ENCODE measurements around the gene SELENOO.

SELENOO gene

DNA sequence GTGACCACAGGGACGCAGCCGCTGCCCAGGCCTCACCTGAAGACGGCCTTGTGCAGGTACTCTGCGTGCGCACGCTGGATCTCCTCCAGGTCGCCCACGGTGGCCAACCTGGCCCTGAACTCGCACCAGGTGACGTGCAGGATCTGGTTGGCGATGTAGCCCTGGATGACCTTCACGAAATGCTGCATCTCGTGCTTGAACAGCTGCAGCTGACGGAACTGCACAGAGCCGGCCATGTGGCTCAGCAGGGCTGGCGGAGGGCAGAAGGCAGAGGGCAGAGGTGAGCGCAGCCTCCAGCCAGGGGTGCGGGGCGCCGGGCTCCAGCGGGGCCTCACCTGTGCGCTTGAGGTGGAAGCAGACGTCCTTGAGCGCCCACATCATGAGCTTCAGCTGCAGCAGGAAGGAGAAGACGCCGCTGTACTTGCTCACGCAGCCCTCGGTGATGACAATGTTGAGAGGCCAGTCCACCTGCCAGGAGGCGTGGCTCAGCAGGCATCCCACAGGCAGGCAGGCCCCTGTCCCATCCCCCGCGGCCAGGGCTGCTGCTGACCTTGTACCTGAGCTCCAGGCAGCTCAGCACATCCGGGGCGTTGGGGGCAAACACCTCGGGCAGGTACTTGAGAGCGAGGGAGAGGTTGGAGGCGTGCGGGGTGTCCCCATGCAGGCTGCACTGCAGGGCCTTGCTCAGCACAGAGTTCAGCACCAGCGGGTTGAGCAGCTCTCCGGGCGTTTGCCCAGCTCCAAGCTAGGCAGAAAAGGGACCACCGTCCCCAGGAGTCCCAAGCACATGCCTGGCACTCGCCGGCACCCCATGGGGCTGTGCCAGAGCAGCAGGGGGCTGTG is 17.6 kb downstream of the SELENOO start:
- no peak for DNase-seq

DNA sequence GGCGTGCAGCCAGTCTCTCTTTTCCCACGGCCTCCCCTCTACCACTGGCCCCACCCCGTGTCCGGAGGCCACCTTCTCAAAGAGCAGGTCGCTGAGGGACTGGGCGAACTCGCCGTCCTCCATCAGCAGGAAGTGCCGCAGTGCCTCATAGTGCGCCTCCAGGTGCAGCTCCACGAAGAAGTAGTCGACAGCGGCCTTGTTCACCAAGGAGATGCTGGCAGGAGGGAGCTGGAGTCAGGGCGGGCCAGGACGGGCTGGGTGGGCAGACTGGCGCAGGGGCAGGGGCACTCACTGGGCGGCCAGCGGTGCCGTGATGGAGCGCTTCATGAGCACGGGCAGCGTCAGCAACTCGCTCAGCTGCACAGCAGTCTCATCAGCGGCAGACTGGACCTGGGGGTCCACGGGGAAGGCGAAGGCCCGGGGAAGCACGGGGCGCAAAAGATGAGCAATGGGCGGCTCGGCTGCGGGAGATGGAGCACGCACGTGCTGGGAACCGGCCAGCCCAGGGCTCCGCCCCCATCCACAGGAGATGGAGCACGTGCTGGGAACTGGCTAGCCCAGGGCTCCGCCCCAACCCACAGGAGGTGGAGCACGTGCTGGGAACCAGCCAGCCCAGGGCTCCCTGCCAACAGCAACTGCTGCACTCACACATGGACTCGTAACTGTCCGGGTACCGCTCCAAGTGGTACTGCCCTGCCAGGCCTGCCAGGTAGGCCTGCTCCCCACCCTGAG is 18.4 kb downstream of the SELENOO start:
- DNase-seq = no peak

DNA sequence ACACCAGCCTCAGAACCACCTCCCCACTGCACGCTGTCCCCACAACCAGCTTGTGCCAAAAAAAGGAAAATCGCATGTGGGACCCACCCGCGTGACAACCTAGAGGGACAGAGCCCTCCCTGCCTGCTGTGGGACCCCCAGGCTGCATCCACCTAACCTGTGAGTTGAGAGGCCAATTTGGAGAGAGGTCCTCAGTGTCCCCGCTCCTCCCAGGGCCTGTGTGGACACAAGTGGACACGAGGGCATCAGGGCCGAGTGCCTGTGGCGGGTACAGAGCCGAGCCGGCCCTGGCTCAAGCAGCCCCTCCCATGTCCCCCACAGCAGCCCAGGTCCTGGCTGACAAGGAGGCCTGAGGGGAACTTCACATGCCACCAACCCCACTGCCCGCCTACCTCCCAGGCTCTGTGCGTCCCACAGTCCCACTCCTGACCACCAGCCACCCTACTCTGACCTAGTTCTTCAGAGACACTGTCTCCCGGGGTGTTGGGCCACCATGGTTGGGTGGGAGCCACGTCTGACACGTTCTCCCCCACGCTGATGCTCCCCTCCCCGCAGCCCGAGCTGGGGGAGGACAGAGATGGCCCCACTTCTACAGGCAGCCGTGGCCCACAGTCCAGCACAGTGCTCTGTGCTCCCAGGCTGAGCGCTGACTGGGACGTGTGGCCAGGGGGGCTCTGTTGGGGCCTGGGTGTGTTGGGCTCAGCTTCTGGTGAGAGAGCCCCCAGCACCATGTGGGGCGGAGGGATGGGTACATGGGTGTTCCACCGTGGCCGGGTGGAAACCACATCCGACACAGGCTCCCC is 19.2 kb downstream of the SELENOO start:
- no peak for DNase-seq

DNA sequence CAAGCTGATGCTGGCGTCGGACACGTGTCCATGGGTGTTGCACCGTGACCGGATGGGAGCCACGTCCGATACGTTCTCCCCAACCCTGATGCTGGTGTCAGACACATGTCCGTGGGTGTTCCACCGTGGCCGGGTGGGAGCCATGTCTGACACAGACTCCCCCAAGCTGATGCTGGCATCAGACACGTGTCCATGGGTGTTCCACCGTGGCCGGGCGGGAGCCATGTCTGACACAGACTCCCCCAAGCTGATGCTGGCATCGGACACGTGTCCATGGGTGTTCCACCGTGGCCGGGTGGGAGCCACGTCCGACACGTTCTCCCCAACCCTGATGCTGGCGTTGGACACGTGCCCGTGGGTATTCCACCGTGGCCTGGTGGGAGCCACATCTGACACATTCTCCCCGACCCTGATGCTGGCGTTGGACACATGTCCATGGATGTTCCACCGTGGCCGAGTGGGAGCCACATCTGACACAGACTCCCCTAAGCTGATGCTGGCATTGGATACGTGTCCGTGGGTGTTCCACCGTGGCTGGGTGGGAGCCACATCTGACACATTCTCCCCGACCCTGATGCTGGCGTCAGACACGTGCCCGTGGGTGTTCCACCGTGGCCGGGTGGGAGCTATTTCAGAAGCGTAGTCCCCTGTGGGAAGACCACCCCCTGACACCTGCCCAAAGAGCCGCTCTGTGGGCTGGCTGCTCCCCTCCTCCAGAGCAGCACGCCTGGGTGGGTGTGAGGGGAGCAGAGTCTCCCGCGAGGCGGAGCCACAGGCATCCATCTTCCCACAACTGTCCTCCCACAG is 20.0 kb downstream of the SELENOO start:
- DNase-seq = no peak

DNA sequence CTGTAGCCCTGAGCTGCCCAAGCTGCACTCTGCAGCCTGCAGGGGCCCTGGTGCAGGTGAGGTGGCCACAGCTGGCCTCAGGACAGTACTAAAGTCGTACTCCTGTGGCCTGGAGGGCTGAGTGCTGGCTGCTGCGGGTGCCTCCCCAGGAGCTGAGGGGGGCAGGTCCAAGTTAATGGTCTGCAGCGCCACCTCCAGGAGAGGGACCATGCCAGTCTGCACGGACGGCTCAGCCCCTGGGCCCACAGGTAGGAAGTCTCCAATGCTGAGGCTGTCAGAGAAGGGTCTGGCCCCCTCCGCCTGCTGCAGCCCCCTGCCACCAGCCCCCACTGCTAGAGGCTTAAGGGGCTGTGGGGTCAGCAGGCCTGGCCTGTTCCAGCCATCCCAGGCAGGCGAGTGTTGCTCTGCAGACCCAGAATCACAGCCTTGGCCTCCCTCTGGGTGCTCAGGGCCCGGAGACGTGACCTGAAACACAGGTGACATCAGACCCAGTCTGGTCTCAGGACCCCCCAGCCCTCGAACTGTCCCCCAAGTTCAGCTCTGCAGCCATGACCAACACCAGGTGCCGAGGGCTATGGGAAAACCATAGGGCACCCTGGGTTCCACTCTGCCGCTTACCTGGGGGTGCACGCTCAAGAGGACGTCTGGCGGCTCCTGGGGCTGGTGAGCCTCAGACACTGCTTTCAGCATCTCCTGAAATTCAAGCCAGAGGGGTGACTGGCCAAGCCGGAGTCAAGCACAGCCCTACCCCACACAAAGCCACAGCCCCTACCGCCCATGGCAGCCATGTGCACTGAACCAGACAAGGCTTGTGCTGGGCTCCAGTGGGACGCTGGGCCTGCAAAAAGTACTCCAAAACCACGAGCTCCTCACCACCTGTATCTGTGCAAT is 20.8 kb downstream of the SELENOO start:
- DNase-seq = no peak

DNA sequence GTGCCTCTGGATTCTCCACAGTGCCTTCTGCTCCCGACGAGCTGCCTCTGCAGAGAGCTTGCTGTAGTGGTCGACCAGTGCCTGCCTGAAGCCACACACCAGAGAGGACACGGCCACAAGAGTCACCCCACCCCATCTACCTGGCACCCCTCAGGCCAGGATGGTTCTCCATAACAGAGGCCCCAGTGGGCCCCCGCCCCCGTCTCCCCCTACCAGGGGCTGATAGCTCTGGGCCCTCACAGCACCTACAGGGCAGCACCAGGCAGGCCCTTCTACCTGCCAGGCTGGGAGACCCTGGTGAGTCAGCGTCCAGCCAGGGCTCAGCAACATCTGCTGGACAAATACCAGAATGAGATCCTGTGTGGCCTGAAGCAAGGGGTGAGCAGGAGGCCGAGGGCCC is 21.7 kb downstream of the SELENOO start:
- DNase-seq = no peak

DNA sequence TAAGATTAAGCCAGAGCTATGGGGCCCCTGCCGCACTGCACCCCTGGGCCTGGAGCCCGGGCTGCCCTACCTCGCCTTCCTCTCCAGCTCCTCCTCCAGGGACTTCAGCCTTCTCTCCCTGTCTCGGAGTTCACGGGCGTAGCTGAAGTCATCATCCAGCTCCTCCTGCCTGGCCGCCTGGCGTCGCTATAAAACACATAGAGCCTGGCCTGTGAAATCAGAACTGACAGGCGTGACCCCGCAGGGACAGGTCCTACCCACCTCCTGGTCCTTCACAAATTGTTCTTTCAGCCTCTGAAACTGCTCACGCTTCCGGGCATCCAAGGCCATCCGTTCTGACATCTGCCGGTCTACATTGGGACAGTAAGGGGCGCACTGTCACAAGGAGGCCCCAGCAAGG is 23.3 kb downstream of the SELENOO start:
- DNase-seq = no peak

DNA sequence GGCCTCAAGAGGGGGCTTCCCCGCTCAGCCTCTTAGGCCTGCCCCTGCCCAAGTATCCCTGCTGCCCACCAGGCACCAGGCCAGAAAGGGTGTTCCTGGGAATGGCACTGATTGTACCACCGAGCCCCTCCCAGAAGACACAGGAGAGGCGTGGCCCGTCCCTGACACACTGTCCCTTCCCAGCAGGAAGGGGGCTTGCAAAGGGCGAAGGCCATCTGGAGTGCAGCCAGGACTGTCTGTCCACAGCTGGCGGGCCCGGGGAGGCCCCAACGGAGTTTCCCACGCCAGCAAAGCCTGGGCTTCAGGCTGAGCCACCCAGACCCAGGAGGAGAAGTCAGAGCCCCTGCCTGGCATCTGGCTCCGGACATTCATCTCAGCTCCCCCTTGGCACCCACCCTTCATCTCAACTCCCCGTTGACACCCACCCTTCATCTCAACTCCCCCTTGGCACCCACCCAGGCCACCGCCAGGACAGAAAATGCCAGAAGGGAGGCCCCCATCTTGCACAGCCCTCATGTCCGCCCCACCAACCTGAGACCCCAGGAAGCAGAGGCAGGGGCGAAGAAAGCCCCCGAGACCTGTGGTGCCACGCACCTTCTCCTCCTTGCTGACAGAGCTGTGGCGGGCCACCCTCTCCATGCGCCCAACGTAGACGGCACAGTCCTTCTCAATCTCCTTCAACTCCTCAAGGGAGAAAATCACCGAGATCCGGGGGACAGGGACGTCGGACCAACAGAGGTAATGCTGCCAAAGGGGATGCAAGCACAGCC is 24.6 kb downstream of the SELENOO start:
- no peak for DNase-seq

DNA sequence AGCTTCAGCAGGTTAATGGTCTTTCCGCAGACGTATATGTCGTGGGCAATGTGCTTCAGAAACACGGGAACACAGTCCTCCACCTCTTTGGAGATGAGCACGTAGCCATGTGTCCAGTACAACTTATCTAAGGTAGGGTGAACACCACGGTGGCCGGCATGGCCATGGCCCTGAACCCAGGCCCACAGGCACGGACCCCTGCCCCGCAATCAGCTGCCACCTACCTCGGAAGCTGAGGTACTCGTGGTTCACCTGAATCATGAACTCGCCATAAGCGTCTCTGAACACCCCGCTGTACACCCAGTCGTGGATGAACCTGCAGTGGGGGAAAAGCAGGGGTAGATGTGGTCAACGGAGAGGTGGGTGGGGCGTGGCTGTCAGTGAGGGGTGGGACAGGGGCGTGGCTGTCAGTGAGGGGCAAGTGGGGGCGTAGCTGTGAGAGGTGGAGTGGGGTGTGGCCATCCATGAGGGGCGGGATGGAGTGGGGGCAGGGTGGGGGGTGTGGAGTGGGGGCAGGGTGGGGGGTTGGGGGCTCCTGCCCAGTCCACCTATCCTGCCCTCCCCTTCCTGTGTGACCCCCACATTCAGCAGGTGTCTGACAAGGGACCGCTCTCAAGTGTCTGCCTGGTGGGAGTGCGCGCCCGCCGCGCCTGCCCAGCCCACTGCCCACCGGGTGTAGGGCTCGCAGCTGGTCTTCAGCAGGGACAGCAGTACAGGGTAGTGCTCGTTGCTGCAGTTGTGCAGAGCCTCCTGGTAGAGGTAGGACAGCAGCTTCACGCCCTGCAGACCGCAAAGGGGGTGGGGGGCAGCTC is 25.5 kb downstream of the SELENOO start:
- no peak for DNase-seq

DNA sequence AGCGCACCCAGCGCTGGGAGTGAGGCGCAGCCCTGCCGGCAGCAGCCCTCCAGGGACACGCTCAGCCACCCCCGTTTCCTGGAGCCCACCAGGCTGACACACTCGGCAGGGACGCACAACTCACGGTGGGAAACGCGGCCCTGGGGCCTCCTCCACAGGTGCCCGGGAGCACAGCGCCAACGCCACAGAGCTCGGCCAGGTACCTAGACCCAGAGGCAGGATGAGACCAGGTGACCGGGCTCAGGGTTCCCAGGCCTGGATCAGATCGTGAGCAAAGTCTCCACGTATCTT is 26.0 kb downstream of the SELENOO start:
- DNase-seq = no peak

DNA sequence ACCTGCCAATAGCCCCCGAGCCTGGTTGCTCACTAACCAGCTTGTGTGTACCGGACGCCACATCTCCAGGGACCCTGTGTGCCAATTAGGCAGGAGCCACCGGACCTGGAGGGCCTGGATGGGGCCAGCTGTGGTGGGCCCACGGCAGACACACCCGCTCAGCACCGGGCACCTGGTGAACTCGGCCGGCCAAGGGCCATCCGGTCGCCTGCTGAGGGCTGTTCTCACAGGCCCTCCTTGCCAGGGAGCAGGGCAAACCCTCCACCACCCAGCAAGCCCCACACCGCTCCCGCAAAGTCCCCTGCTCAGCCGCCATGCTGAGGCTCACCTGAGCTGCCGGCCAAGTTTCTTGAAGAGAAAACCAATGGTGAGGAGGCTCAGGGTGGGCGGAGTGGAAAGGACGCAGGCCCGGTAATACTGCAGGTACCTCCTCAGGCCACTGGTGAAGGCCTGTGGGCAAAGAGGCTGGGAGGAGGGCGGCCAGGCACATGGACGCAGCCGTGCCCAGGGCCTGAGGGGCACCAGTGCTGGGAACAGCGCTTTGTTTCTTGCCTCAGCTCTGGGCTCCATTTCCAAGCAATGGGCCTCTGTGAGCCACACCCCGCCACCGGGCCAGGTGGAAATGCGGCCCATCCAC is 26.9 kb downstream of the SELENOO start:
- no peak for DNase-seq

DNA sequence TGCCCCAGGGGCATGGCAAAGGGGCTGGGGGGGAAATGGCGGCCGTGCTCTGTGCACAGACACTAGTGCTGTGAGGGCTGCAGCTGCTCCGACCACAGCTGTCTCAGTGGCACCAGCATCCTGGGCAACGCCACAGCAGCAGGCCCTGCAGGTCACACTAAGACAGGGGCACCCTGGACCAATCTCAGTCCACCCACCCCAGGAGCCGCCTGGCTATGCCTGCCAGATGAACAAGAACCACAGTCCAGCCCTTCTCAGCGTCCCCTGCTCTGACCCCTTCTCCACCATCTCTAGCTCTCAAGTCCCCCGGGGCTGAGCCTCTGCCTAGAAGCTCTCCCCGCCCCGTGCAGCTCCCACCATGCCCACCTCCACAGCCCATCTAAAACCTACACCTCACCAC is 27.6 kb downstream of the SELENOO start:
- no peak for DNase-seq

DNA sequence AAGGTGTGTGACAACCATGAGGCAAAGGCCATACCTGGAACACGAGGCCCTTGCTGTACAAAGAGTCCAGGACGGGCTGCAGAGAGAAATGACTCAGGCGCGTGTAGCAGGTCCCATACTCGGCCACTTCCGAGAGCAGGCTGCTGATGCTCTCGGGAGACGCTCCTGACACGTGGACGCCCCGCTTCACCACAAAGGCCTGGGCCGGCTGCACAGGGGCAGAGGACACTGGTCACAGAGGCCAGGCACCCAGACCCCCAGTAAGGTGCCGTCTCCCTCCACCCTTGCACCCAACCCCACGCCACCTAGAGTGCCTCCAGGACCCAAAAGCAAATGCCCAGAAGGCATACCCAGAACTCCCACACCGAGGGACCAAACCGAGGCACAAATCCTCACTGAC is 28.6 kb downstream of the SELENOO start:
- no peak for DNase-seq

DNA sequence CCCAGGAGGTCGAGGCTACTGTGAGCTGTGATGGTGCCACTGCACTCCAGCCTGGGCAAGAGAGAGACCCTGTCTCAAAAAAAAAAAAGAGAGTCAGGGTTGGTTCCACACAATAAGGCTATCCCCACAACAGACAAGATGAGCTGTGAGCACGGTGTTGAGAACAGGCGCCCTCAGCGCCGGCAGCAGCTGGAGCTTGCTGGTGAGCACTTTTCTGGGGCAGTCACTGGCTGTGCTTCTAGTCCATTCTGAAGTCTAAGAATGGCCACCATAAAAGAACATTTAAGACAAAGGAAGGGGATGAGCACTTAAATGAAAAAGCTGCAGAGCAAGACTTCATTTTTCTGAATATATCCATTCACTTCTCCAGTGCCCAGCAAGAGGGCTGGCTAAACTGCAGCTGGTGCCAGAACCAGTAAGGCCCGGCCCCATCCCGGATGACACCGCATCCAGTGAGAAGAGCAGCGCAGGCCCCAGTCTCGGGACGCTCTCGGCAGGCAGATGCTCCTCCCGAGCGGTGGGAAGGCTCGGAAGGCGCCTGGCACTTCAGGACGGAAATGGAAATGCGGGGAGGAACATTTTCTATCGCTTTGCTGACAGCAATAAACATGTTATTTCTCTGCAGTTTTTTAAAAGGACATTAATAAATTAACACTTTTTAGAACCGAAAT is 31.8 kb downstream of the SELENOO start:
- DNase-seq = no peak

DNA sequence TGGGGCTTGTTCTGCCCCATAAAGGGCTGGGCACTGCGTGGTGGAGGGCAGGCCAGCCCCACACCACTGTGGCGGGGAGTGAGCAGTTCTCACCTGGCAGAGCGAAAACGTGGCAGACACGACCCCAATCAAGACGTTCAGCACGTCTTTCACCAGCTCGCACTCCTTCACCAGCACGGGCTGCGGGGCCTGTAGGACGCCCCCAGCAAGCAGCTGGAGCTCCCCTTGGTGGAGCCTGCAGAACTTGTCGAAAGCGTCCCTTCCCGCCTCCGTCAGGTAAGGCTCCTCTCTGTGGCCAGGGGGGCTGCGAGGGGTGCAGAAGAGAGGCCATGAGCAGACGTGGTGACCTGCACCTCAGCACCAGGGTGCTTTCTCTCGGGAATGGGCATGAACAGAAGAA is 32.4 kb downstream of the SELENOO start:
- DNase-seq = no peak

DNA sequence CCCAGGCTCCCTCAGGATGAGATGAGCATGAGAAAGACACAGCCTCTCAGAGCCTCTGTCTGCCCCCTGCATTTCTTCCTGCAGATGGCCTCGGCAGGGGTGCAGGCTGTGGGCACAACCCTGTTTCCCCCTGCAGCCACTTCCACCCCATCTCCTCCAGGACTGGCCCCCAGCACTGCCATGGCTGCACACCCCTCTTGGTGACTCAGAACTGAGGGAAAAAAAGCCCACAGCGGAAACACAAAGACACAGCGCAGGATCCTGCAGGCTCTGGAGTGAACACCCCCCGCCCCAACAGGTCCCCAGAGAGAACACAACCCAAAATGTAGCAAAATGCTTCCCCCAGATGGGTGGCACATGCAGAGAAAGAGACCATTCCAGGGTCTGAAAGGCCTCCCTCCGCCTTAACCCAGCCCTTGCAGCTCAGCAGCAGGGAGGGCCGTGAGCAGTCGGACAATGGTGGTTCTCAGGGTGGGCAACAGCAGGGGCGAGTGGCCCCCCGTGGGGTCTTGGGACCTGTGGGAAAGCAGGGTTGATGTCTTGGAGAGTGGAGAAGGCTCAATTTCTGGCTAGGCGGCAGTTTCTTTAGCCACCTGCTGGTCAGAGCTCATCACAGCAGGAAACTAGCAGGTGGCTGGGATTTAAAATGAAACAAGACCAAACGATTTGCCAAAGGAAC is 36.1 kb downstream of the SELENOO start:
- no peak for DNase-seq

DNA sequence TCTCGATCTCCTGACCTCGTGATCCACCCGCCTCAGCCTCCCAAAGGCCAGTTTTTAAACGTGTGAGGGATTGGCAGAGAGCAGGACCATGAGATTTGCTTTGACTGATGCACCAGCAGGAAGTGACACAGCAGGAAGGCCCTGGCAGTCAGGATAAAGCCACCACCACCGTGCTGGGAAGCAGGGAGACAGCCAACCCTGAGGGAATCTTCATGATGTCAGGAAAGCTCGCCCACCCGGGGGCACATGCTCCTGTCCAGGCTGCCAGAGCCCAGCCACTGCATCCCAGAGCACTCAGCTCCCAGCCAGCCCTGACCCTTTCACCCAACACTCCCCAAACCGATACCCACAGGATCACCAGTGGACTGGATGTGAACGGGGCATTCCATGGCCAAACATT is 37.9 kb downstream of the SELENOO start:
- no peak for DNase-seq

DNA sequence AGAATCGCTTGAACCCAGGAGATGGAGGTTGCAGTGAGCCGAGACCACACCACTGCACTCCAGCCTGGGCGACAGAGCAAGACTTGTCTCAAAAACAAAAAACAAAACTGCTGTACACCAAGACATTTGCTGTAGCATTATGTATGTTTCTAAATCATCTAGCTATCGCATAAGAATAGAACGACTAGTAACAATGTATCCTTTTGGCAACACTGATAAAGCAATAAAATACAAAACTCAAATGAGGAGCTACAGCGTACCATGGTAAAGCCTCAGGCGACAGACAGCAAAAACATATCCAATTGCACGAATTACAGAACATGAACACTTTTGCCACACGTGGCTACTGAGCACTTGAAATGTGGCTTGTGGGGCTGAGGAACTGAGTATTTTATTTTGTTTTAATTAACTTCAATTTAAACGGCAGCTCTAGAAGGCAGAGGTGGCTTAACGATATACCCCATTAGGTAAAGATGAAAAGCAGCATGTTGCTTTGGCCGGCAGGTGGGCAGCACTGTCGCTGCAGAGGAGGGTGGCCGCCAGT is 41.7 kb downstream of the SELENOO start:
- no peak for DNase-seq
